ENCODE data around the gene GIT1. TPM values are rescaled to one million over a fixed set of nuclear protein-coding genes. Genes with fewer than 3 reads are reported as not detected.

The GIT1 gene
- total and polyA plus RNA-seq, 2 of the 13 experiments (the other 11 are each of a cell fraction or from before 2014, with no cell fraction given), result 14.2 to 30.8 TPM

- TF ChIP-seq, protein P1, sequence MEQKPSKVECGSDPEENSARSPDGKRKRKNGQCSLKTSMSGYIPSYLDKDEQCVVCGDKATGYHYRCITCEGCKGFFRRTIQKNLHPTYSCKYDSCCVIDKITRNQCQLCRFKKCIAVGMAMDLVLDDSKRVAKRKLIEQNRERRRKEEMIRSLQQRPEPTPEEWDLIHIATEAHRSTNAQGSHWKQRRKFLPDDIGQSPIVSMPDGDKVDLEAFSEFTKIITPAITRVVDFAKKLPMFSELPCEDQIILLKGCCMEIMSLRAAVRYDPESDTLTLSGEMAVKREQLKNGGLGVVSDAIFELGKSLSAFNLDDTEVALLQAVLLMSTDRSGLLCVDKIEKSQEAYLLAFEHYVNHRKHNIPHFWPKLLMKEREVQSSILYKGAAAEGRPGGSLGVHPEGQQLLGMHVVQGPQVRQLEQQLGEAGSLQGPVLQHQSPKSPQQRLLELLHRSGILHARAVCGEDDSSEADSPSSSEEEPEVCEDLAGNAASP (CRISPR knock-in tag; IDR thresholded peaks at IDR 0.05; ENCODE audit: borderline replicate concordance), result no peak
- no peak for TF ChIP-seq JUNB (CRISPR knock-in tag; IDR thresholded peaks at IDR 0.05; ENCODE audit: borderline replicate concordance)
- TF ChIP-seq ZNF251 (CRISPR knock-in tag; IDR thresholded peaks at IDR 0.05), result no peak
- TF ChIP-seq, protein P2, sequence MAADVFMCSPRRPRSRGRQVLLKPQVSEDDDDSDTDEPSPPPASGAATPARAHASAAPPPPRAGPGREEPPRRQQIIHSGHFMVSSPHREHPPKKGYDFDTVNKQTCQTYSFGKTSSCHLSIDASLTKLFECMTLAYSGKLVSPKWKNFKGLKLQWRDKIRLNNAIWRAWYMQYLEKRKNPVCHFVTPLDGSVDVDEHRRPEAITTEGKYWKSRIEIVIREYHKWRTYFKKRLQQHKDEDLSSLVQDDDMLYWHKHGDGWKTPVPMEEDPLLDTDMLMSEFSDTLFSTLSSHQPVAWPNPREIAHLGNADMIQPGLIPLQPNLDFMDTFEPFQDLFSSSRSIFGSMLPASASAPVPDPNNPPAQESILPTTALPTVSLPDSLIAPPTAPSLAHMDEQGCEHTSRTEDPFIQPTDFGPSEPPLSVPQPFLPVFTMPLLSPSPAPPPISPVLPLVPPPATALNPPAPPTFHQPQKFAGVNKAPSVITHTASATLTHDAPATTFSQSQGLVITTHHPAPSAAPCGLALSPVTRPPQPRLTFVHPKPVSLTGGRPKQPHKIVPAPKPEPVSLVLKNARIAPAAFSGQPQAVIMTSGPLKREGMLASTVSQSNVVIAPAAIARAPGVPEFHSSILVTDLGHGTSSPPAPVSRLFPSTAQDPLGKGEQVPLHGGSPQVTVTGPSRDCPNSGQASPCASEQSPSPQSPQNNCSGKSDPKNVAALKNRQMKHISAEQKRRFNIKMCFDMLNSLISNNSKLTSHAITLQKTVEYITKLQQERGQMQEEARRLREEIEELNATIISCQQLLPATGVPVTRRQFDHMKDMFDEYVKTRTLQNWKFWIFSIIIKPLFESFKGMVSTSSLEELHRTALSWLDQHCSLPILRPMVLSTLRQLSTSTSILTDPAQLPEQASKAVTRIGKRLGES (CRISPR knock-in tag; IDR thresholded peaks at IDR 0.05; ENCODE audit: borderline replicate concordance), result no peak
- no peak for TF ChIP-seq PBX2 (CRISPR knock-in tag; IDR thresholded peaks at IDR 0.05)
- no peak for TF ChIP-seq PAX8 (CRISPR knock-in tag; IDR thresholded peaks at IDR 0.05; ENCODE audit: borderline replicate concordance)
- TF ChIP-seq AFF4 (CRISPR knock-in tag; IDR thresholded peaks at IDR 0.05), result no peak
- no peak for TF ChIP-seq ZNF841 (CRISPR knock-in tag; IDR thresholded peaks at IDR 0.05; ENCODE audit: borderline replicate concordance)
- no peak for TF ChIP-seq U2AF2 (IDR thresholded peaks at IDR 0.05; ENCODE audit: low read depth, low read length)
- no peak for TF ChIP-seq ZNF33A (CRISPR knock-in tag; IDR thresholded peaks at IDR 0.05; ENCODE audit: borderline replicate concordance)
- TF ChIP-seq ZNF607 (CRISPR knock-in tag; IDR thresholded peaks at IDR 0.05; ENCODE audit: borderline replicate concordance), result peak; percentile 42; the same call in 1 of the 2 replicates
- no peak for TF ChIP-seq SMARCC2 (IDR thresholded peaks at IDR 0.05)
- no peak for TF ChIP-seq BHLHE40 (IDR thresholded peaks at IDR 0.05; ENCODE audit: low read length)
- TF ChIP-seq KDM5B (CRISPR knock-in tag; IDR thresholded peaks at IDR 0.05; ENCODE audit: borderline replicate concordance), result peak; percentile 69
- no peak for TF ChIP-seq ZNF180 (CRISPR knock-in tag; IDR thresholded peaks at IDR 0.05; ENCODE audit: borderline replicate concordance, low read depth)
- no peak for TF ChIP-seq FUBP1 (CRISPR knock-in tag; IDR thresholded peaks at IDR 0.05; ENCODE audit: borderline replicate concordance)
- no peak for TF ChIP-seq CREM (IDR thresholded peaks at IDR 0.05)
- no peak for TF ChIP-seq CREM (CRISPR knock-in tag; IDR thresholded peaks at IDR 0.05)
Observed at GRCh38 chr17:29565643-29566472, 23.6 kb downstream of the GIT1 start (continued).
